Measurements from ENCODE around the gene SAMD11. TPM values are rescaled to one million over a fixed set of nuclear protein-coding genes. Genes with fewer than 3 reads are reported as not detected.

SAMD11 gene
- total RNA-seq, 1 experiment from 2014 or later: 2.3 TPM

DNA sequence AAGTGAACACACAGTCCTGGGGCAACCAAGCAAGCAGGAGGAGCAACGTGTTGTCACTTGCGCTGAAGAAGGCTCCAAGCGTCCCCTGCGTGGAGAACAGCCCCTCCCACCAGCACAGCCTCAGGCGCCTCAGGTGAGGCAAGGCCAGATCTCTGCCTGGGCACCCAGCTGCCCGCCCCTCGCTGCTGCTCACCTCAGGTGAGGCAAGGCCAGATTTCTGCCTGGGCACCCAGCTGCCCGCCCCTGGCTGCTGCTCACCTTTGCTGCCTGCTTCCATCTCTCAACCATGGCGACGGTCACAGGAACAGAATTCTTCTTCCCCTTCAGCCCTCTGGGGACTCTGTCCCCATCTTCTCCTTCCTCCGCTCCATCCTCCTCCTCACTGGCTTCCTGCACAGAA, 32.9 kb downstream of the SAMD11 start (continued):
- TF ChIP-seq, protein P1, sequence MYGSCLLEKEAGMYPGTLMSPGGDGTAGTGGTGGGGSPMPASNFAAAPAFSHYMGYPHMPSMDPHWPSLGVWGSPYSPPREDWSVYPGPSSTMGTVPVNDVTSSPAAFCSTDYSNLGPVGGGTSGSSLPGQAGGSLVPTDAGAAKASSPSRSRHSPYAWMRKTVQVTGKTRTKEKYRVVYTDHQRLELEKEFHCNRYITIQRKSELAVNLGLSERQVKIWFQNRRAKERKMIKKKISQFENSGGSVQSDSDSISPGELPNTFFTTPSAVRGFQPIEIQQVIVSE (CRISPR knock-in tag; IDR thresholded peaks at IDR 0.05; ENCODE audit: borderline replicate concordance): no peak
- no peak for TF ChIP-seq SMAD3 (CRISPR knock-in tag; IDR thresholded peaks at IDR 0.05; ENCODE audit: borderline replicate concordance)
- TF ChIP-seq EMX1 (CRISPR knock-in tag; IDR thresholded peaks at IDR 0.05): no peak
- TF ChIP-seq JUN (CRISPR knock-in tag; IDR thresholded peaks at IDR 0.05): no peak
- no peak for TF ChIP-seq CTCF (IDR thresholded peaks at IDR 0.05)
- no peak for TF ChIP-seq AR (CRISPR knock-in tag; IDR thresholded peaks at IDR 0.05)
- no peak for TF ChIP-seq E2F1 (CRISPR knock-in tag; IDR thresholded peaks at IDR 0.05)
- TF ChIP-seq MYBL2 (CRISPR knock-in tag; IDR thresholded peaks at IDR 0.05): no peak
- TF ChIP-seq IRF2 (CRISPR knock-in tag; IDR thresholded peaks at IDR 0.05; ENCODE audit: borderline replicate concordance, low read depth): no peak
- TF ChIP-seq KAT7 (CRISPR knock-in tag; IDR thresholded peaks at IDR 0.05; ENCODE audit: borderline replicate concordance): no peak
- TF ChIP-seq GTF2I (CRISPR knock-in tag; conservative IDR thresholded peaks at IDR 0.05): no peak

GRCh38 chr1:958823-959730, 35.4 kb downstream of the SAMD11 start, which contains the start of gene NOC2L:
NOC2L (minus strand) TSS chr1:959256; CDS start chr1:959240, 16 bp downstream.
- DNase-seq (ENCODE audit: low spot score): peak; percentile 95
- TF ChIP-seq SP1 (CRISPR knock-in tag; conservative IDR thresholded peaks at IDR 0.05) (peak; percentile 98), GTF2I (CRISPR knock-in tag; conservative IDR thresholded peaks at IDR 0.05) (peak; percentile 46; the same call in 1 of the 2 replicates), GABPB1 (CRISPR knock-in tag; IDR thresholded peaks at IDR 0.05) (peak; percentile 47), TP53 (CRISPR knock-in tag; IDR thresholded peaks at IDR 0.05) (peak; percentile 32; the same call in 1 of the 2 replicates), FOXP1 (CRISPR knock-in tag; IDR thresholded peaks at IDR 0.05; ENCODE audit: borderline replicate concordance) (peak; percentile 35; the same call in 1 of the 2 replicates), FOXK1 (CRISPR knock-in tag; IDR thresholded peaks at IDR 0.05) (peak; percentile 61)
- TF ChIP-seq, protein P2, sequence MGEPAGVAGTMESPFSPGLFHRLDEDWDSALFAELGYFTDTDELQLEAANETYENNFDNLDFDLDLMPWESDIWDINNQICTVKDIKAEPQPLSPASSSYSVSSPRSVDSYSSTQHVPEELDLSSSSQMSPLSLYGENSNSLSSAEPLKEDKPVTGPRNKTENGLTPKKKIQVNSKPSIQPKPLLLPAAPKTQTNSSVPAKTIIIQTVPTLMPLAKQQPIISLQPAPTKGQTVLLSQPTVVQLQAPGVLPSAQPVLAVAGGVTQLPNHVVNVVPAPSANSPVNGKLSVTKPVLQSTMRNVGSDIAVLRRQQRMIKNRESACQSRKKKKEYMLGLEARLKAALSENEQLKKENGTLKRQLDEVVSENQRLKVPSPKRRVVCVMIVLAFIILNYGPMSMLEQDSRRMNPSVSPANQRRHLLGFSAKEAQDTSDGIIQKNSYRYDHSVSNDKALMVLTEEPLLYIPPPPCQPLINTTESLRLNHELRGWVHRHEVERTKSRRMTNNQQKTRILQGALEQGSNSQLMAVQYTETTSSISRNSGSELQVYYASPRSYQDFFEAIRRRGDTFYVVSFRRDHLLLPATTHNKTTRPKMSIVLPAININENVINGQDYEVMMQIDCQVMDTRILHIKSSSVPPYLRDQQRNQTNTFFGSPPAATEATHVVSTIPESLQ (CRISPR knock-in tag; IDR thresholded peaks at IDR 0.05): no peak
- TF ChIP-seq, protein P3, sequence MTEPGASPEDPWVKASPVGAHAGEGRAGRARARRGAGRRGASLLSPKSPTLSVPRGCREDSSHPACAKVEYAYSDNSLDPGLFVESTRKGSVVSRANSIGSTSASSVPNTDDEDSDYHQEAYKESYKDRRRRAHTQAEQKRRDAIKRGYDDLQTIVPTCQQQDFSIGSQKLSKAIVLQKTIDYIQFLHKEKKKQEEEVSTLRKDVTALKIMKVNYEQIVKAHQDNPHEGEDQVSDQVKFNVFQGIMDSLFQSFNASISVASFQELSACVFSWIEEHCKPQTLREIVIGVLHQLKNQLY (CRISPR knock-in tag; IDR thresholded peaks at IDR 0.05): no peak
- TF ChIP-seq, protein P4, sequence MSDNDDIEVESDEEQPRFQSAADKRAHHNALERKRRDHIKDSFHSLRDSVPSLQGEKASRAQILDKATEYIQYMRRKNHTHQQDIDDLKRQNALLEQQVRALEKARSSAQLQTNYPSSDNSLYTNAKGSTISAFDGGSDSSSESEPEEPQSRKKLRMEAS (CRISPR knock-in tag; IDR thresholded peaks at IDR 0.05): peak; percentile 75; the same call in 1 of the 2 replicates
- CTCF ChIA-PET: interaction anchor here (0.6 to 1.1 kb wide), 3 partner anchors 11 to 671 kb away, joined by 3 to 7 read pairs (median 4); no protein-coding TSS in a partner anchor
- peaks cover 9% of the 10 kb centered on the region for H3K27me3 Mint-ChIP-seq (ENCODE audit: low read depth)
- H3K4me1 Mint-ChIP-seq: peaks cover 14% of the 10 kb centered on the region
- POLR2A ChIA-PET: interaction anchor here (1.0 kb wide), 1 partner anchor 17 kb away, joined by 3 read pairs; no protein-coding TSS in a partner anchor
- no peaks in the 10 kb centered on the region for H3K9me3 Mint-ChIP-seq
- peak; percentile 81 for ATAC-seq
- 0 out of 2 replicates have a peak within 1 kb of the TSS, but pooled peaks have one; percentile 65 for H3K27ac Mint-ChIP-seq
- H3K36me3 Mint-ChIP-seq: peaks cover 21% of the 10 kb centered on the region
- H3K4me3 Mint-ChIP-seq: peak within 1 kb of the TSS; percentile 94
